Measurements from ENCODE around the gene CALU.

CALU gene

GRCh38 chr7:128725531-128725930 is 13.6 kb upstream of the CALU start:
- DNase-seq (ENCODE audit: low read depth), result no peak

DNA sequence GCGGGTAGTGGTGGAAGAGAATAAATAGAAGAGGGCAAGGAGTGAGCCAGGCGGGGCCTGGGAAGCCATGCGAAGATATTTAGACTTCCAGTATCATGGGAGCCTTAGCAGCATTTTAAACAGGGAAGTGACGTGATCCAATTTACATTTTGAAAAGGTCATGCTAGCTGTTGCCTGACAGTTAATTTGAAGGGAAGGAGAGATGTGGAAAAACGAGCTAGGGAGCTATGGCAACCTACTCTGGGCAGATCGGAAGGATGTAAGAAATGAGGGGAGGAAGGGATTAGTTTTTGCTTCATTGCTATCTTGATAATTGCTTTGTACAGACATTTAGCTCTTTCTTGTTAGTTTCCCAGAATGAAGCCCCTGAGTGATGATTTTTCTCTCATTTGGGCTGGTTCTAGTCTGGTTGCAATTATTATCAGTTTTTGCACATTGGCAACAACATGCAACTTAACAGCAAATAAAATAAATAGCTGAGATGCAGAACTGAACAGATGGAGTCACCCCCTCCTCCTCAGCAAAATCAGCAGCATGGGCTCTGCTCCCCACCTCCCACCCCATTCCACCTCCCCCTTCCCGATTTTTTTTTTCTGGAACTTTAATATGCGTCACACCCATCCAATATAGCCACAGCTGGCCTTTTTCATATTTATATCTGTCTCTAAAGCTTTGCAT is 13.0 kb upstream of the CALU start:
- DNase-seq (ENCODE audit: low read depth), result no peak

GRCh38 chr7:128726737-128727072 is 12.5 kb upstream of the CALU start:
- no peak for DNase-seq (ENCODE audit: low read depth)

DNA sequence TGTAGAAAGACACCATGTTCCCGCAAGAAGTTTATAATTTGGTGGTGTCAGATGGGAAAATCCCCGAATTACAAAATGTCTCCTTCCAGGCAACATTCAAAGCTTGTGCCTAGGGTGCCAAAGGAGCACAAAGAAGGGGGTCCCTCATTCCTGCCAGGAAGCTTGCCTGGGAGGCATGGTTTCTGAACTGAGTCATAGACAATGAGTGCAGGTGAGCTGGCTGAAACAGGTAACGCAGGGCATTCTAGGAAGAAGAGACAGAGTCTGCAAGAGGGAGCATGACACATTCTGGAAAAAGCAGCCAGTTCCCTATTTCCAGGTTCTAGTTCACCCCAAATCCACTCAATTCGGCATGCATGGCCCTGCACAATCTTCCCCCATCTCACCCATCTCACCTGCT is 11.9 kb upstream of the CALU start:
- DNase-seq (ENCODE audit: low read depth), result no peak

DNA sequence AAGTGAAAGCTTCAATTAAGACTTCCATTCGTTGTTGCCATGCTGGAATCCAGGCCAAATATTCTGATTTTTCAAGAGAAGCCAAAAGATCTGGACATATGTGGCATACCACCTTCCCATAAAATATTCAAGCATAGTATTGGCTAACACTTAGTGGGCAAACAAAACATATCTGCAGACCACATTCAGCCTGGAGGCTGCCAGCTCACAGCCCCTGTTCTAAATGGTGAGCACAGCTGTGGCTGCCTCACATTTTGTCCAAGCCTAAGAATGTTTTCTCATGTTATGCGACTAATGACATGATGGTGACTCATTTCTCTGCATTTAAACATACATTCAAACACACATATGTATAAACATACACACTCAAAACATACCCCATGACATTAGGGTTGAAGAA is 10.6 kb upstream of the CALU start:
- peak; percentile 84 for DNase-seq (ENCODE audit: low read depth)

- DNase-seq (ENCODE audit: low read depth), result no peak
These were observed 9.7 kb upstream of the CALU start for GRCh38 chr7:128729494-128729893.

GRCh38 chr7:128731184-128731583 is 8.0 kb upstream of the CALU start:
- no peak for DNase-seq (ENCODE audit: low read depth)

DNA sequence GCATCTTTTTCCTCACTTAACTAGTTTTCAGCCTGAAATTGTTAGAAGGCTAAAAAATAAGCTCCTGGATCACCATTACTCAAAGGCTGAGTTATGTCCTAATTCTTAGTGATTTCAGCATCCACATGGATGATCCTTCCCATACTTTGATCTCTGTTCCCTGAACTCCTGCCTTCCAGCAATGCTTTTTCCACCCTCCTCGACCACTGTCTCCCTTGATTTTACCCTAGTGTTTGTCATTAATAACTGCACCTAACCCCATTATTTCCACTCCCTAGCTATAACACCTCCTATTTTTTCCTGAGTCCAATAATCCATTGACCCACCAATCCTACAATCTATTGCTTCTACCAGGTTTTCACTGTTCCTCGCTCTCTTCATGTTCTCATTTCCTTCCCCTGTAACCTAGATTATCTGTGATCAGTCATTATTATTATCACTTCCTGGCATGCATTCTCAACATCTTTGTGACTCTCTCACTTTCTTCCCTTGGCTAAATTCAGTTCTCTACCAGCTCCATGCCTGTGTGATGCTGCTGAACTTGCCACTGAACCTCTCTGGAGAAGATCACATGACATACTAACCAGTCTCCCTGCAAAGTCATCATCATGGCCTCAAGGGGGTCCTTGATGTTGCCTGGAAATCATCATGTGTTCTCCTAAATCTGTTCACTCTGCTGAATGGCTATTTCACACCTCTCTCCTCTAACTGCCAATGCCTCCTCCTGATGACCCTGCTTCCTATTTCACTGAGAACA is 6.5 kb upstream of the CALU start:
- no peak for DNase-seq (ENCODE audit: low read depth)

GRCh38 chr7:128733278-128733645 is 5.9 kb upstream of the CALU start:
- DNase-seq (ENCODE audit: low read depth), result no peak

DNA sequence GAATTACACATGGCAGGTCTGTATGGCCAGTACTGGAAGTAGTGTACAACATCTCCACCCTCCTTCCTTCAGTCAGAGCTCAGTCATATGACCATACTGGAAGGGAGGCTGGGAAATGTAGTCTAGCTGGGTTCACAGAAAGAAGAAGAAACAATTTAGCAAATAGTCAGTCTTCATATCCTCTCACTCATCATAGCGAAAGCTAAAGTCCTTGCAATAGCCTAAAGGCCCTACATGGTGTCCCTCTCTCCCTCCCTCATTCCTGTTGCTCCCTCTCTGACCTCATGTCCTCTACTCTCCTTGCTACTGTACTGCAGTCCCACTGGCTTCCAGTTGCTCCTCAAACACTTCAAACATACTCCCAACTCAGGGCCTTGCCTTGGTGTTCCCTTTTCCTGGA is 4.3 kb upstream of the CALU start:
- DNase-seq (ENCODE audit: low read depth), result no peak

- no peak for DNase-seq (ENCODE audit: low read depth)
These were observed 3.7 kb upstream of the CALU start for GRCh38 chr7:128735436-128735835.

GRCh38 chr7:128737441-128737840 is 1.7 kb upstream of the CALU start:
- DNase-seq (ENCODE audit: low read depth), result no peak

- peak; percentile 90 for DNase-seq (ENCODE audit: low read depth)
These were observed 1.2 kb upstream of the CALU start for GRCh38 chr7:128737867-128738385.

DNA sequence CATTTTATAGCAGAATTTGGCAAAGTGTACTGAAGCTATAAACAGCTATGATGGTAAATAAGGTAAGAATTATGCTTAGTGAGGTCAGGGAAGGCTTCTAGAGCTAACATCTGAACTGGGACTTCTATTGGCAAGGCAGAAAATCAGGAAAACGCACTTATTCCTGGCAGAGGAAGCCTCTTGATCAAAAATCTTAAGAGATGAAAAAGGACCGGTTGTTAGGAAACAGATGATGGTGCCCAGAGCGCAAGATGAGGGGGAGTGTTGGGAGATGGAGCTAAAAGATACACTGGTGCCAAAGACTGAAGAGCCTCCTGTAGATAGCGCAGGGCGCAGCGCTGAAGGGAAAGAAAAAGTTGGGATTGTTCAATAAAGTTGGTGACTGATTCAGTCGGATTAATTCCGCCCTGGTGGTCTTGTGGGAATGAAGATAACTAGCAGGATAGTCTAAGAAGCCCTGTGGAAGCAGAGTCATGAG is 550 bp upstream of the CALU start:
- DNase-seq (ENCODE audit: low read depth), result no peak

DNA sequence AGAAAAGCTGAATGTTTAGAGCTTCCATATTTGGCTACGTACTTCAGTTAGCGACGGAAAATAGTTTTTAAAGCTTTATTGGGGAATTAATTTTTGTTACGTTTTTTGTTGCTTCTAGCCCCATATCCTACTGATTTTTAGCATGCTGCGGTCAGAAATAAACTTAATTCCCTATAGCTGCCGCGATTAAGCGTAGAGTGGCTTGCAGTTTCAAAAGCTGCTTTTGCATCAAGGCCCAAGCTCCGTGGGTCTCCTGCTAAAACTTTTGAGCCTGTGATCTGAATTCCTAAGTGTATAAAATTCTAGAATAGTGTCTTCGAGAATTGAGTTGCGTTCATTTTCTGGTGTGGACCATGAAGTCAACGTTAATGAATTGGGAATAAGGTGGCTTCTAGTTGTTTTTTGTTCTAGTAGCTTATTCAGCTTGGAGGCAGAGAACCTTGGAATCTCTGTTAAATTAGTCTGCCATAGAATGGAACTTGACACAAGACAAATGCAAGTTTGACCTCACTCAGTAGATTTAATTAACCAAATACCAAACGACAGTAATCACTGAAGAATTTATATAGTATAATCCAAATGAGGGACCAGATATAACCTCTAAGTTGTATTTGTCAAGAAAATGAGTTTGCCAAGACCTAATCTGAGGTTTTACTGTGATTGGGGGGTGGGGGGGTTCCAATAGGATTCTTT is 977 bp downstream of the CALU start:
- DNase-seq (ENCODE audit: low read depth), result peak; percentile 58

DNA sequence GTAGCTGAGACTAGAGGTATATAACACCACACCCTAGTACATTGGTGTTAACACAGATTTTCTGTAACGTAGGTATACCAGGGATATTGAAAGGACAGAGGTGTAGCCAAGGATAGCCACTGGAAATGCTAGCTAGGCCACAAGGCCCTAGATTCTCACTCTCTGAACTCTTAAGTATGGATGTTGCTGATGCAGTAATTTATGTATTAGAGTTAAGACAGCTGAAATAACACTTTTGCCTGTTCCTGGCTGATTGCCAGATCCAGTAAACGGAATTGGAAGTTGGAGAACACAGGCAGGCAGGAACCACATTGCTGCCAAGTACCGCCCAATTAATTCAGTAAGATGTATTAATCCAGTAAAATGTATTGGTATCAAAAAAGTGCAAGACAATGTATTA is 1.8 kb downstream of the CALU start:
- DNase-seq (ENCODE audit: low read depth), result peak; percentile 50

GRCh38 chr7:128741491-128741890 is 2.3 kb downstream of the CALU start:
- DNase-seq (ENCODE audit: low read depth), result peak; percentile 40

- peak; percentile 83 for DNase-seq (ENCODE audit: low read depth)
These were observed 3.0 kb downstream of the CALU start for GRCh38 chr7:128742206-128742605.

- peak; percentile 23 for DNase-seq (ENCODE audit: low read depth)
These were observed 4.1 kb downstream of the CALU start for GRCh38 chr7:128743112-128743772.

- DNase-seq (ENCODE audit: low read depth), result no peak
These were observed 5.3 kb downstream of the CALU start for GRCh38 chr7:128744366-128744905.

DNA sequence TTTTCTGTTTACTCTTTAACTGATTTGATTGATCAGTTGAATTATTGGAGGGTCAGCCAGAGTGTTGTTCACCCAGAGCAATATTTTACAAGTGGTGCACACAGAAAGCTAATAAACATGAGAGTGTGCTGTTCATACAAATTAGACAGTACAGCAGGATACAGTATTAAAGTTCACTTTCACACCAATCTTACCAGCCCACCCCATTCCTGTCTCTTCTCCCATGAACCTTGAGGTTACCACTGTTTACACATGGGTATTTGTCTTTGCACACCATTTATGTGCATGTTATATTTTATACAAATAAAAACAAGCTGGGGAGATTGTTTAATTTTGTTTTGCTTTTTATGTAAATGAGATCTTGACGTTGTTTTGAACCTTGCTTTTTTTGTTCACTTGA is 6.5 kb downstream of the CALU start:
- DNase-seq (ENCODE audit: low read depth), result no peak

Data from EH (cell line).